Measurements from ENCODE around the gene DUSP9.

DUSP9 gene

DNA sequence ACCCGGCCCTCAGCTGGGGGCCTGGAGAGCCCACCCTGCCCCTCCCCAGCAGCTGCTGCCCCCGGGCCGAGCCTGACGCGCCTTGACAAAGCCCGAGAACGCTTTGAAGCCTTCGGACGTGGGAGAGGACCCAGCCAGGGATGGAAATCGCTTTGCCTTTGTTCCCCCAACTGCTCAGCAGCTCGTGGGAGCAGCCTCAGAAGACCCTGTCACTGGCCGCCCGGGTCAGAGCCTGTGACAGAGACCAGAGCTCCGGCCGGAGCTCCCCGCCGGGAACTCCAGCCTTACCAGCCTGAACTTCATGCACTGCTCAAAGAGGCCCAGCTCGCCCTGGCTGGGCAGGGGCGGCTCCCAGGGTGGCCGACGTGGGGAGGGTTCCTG, 38.1 kb downstream of the DUSP9 start:
- no peak overlapping the region for H3K4me3 ChIP-seq (ENCODE audit: low read length)
- TF ChIP-seq, protein P1, sequence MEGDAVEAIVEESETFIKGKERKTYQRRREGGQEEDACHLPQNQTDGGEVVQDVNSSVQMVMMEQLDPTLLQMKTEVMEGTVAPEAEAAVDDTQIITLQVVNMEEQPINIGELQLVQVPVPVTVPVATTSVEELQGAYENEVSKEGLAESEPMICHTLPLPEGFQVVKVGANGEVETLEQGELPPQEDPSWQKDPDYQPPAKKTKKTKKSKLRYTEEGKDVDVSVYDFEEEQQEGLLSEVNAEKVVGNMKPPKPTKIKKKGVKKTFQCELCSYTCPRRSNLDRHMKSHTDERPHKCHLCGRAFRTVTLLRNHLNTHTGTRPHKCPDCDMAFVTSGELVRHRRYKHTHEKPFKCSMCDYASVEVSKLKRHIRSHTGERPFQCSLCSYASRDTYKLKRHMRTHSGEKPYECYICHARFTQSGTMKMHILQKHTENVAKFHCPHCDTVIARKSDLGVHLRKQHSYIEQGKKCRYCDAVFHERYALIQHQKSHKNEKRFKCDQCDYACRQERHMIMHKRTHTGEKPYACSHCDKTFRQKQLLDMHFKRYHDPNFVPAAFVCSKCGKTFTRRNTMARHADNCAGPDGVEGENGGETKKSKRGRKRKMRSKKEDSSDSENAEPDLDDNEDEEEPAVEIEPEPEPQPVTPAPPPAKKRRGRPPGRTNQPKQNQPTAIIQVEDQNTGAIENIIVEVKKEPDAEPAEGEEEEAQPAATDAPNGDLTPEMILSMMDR (IDR thresholded peaks at IDR 0.05; ENCODE audit: insufficient read depth, low read depth, low read length, missing control alignments): no peak
- no peak for DNase-seq (ENCODE audit: low read depth)

DNA sequence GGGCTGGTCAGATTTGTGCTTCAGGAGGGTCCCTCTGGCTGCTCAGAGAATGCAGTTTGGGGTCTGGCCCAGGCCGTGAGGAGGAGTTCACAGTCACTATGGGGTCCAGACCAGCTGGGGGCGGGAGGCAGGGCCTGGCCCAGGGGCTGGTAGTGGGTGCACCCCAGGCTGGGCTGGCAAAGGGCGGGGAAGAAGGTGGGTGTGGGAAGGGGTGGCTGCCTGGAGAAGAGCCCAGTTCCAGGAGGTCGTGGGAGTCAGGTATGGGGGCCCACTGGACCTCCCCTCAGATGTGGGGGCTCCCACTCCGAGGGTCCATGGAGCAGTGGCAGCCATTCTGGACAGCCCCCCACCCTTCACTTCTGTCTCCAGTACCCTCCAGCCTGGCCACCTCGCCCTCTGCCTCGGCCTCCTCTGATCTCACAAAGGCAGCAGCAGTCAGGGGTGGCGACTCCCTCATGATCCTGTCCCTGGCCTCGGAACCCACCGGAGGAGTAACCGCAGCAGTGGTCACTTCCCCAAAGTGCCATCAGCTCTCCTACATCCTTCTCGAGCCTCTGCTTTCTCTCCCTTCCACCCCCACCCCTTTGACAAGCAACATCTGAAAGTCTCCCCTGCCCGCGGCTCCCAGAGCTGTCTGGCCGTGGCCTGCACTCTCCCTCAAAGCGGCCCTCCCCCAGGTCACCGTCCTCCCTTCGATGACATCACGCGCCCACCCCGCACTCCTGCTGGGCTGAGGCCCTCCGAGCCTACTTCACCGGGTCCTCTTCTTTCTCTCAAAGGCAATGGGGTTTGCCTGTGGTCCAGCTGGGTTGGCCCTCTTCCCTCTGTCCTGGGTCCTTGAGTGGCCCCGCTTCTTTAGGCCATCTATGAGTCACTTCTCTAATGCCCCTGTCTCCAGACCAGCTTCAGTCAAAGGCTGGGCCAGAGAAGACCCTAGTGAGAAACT, 39.0 kb downstream of the DUSP9 start:
- TF ChIP-seq, protein P1 (IDR thresholded peaks at IDR 0.05; ENCODE audit: insufficient read depth, low read depth, low read length, missing control alignments): no peak
- H3K4me3 ChIP-seq (ENCODE audit: low read length): no peak overlapping the region
- DNase-seq (ENCODE audit: low read depth): no peak

DNA sequence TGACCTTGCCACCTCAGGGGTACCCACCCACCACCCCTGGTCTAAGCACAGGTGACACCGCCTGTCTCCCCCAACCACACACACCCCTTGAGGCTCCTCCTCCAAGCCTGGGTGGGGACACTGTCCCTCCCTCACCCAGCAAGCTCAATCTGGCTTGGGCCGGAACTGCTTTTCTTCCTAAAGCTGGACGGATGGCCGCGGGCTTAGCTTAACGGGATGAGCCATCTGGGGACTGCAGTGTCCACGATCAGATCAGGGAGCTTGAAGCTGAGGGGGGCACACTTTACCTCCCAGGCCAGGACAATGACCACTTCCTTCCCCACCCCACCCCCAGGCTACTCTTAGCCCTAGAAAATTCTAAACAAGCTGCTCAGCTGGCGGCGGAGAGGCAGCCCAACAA, 39.7 kb downstream of the DUSP9 start:
- no peak overlapping the region for H3K4me3 ChIP-seq (ENCODE audit: low read length)
- TF ChIP-seq, protein P1 (IDR thresholded peaks at IDR 0.05; ENCODE audit: insufficient read depth, low read depth, low read length, missing control alignments): no peak
- no peak for DNase-seq (ENCODE audit: low read depth)

DNA sequence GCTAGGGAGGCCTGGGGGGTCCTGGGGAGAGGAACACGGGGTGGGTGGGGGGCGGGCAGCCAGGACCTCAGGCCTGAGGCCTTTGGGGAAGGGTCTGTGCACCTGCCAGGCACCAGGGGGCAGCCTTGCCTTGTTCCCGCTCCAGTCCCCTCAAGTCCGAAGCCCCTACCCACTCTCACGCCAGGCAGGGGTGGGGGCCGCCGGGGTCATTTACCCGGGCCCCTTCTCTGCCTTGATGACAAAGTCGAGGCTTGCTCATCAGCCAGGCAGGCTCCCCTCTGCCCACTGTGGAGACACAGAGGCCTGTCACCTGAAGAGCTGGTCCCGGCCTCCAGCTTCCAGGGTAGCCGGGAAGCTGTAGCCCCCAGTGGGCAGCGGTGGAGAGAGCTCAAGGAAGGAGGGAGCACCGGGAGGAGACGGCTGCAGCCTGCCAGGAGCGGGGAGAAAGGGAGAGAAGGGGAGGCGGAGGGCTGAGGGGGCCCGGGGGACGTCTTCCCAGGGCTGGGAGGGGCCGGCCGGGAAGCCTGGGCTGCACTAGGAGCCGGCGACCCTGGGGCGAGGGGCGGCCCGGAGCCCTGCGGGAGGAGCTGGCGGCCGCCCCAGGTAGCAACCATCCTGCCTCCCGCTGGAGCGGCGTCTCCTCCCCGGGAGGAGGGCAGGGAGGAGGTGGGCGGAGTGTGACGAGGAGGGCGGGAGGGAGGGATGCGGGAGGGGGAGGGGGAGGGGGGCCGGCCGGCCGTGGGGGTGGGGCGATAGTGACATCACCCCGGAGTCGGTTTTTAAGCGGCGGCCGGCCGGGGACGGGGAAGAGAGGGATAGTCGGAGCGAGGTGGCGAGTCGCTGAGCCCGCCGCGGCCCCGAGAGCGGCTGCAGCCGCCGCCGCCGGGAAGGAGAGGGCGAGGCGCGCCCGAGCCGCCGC, 40.4 kb downstream of the DUSP9 start, which contains the start of gene SLC6A8:
SLC6A8 (plus strand) TSS at position 806 of the 919 bp plus-strand sequence. CDS start 649 bp downstream, outside the sequence.
- TF ChIP-seq, protein P1 (IDR thresholded peaks at IDR 0.05; ENCODE audit: insufficient read depth, low read depth, low read length, missing control alignments): no peak
- peak within 1 kb of the TSS; percentile 33 for H3K4me3 ChIP-seq (ENCODE audit: low read length)
- peak; percentile 72 for DNase-seq (ENCODE audit: low read depth)

DNA sequence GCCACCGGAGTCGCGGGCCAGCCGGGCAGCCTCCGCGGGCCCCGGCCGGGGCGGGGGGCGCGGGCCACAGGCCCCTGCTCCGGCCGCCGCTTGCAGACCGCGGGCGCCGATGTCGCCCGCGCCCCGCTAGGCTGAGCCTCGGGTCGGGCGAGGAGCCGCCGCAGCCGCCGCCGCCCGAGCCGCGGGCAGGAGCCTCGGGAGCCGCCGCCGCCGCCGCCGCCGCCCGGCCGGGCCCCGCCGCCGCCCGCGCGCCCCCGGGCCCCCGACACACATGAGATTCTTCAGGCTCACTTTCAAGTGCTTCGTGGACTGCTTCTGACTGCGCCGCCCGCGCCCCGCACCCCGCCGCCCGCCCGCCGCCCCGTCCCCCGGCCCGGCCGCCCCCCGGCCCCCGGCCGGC, 41.1 kb downstream of the DUSP9 start:
- TF ChIP-seq, protein P1 (IDR thresholded peaks at IDR 0.05; ENCODE audit: insufficient read depth, low read depth, low read length, missing control alignments): no peak
- H3K4me3 ChIP-seq (ENCODE audit: low read length): no peak overlapping the region
- DNase-seq (ENCODE audit: low read depth): no peak

DNA sequence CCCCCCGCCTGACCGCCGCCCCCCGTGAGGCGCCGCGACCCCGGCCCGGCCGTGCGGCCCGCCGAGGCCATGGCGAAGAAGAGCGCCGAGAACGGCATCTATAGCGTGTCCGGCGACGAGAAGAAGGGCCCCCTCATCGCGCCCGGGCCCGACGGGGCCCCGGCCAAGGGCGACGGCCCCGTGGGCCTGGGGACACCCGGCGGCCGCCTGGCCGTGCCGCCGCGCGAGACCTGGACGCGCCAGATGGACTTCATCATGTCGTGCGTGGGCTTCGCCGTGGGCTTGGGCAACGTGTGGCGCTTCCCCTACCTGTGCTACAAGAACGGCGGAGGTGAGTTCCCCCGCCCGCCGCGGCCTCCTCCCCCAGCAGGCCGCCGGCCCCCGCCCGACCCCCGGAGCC, 41.5 kb downstream of the DUSP9 start:
- no peak for DNase-seq (ENCODE audit: low read depth)
- H3K4me3 ChIP-seq (ENCODE audit: low read length): peak overlapping the region; percentile 33
- TF ChIP-seq, protein P1 (IDR thresholded peaks at IDR 0.05; ENCODE audit: insufficient read depth, low read depth, low read length, missing control alignments): no peak

Data from epithelial cell of esophagus (primary cell).